ENCODE results near the gene SKAP2. TPM values are rescaled to one million over a fixed set of nuclear protein-coding genes. Genes with fewer than 3 reads are reported as not detected.

The SKAP2 gene
- total RNA-seq, 1 experiment from 2014 or later, result 0.56 TPM

DNA sequence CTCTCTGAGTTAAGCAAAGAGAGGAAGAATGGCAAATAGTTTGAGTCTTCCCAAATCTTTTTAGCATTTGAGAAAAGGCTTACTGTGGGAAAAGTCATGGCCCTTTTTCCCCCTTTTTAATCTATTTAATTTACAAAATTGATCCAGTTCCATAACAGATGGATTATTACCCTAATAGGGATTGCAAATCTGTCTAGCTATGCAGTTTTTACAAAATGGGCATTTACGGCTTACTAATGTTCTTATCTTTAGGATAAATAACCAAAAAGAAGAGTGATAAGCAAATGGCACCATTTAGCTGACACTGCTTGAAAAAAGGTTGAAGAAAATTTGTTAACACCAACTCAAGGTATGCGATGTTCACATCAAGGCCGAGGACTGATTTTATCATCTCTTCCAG is 169.7 kb downstream of the SKAP2 start:
- no peak overlapping the region for H3K27ac ChIP-seq (ENCODE audit: low read depth, low read length, poor library complexity, severe bottlenecking)
- intact Hi-C loops (cut with micrococcal nuclease; ENCODE audit: unreplicated experiment), result no loop called here
- H3K27me3 ChIP-seq (replicated peaks; ENCODE audit: insufficient read depth, low read depth, low read length, poor library complexity), result peaks cover 94% of the 10 kb centered on the region
- CTCF ChIA-PET, result interaction anchor here (0.5 kb wide), 1 partner anchor 18 kb away, joined by 4 read pairs; no protein-coding TSS in a partner anchor
- no peaks in the 10 kb centered on the region for H3K9me3 ChIP-seq (ENCODE audit: low read depth, low read length, poor library complexity, severe bottlenecking)
- H3K4me1 ChIP-seq (ENCODE audit: insufficient read depth, low read length, poor library complexity, severe bottlenecking), result no peaks in the 10 kb centered on the region
- H3K4me3 ChIP-seq (ENCODE audit: low read depth, low read length, poor library complexity, severe bottlenecking), result no peak overlapping the region
- DNase-seq (ENCODE audit: low spot score), result no peak
- BruUV-seq (replicated peaks), result no TSS peak
- H3K36me3 ChIP-seq (ENCODE audit: insufficient read depth, low read length, poor library complexity, severe bottlenecking), result no peaks in the 10 kb centered on the region
- no peak for TF ChIP-seq EZH2 (IDR thresholded peaks at IDR 0.05; ENCODE audit: borderline replicate concordance, low read depth, low read length, poor library complexity, severe bottlenecking)
- TF ChIP-seq, protein P1, sequence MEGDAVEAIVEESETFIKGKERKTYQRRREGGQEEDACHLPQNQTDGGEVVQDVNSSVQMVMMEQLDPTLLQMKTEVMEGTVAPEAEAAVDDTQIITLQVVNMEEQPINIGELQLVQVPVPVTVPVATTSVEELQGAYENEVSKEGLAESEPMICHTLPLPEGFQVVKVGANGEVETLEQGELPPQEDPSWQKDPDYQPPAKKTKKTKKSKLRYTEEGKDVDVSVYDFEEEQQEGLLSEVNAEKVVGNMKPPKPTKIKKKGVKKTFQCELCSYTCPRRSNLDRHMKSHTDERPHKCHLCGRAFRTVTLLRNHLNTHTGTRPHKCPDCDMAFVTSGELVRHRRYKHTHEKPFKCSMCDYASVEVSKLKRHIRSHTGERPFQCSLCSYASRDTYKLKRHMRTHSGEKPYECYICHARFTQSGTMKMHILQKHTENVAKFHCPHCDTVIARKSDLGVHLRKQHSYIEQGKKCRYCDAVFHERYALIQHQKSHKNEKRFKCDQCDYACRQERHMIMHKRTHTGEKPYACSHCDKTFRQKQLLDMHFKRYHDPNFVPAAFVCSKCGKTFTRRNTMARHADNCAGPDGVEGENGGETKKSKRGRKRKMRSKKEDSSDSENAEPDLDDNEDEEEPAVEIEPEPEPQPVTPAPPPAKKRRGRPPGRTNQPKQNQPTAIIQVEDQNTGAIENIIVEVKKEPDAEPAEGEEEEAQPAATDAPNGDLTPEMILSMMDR (conservative IDR thresholded peaks at IDR 0.05; ENCODE audit: low read depth, low read length), result no peak
- POLR2A ChIA-PET (ENCODE audit: low non-redundant PET), result no interaction called here

- intact Hi-C loops (cut with micrococcal nuclease; ENCODE audit: unreplicated experiment), result no loop called here
Measured at GRCh38 chr7:26694141-26694540, 170.2 kb downstream of the SKAP2 start.

DNA sequence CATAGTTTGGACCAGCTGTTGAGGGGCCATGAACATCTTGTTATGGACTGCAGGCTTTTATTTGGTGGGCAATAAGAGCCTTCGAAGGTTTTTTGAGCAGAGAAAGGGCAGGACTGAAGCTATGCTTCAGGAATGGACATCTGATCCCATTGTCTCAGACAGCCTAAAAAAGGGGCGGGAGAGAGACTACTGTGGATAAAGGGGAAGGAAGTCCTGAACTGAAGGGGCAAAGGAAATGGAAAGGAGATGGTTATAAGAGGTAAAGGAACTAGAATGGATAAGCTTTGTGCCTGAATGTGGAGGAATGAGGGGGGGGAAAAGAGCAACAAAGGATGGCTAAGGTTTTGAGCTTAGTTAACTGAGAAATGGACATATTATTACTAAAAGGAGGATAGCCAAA is 172.5 kb downstream of the SKAP2 start:
- TF ChIP-seq, protein P1 (conservative IDR thresholded peaks at IDR 0.05; ENCODE audit: low read depth, low read length), result no peak
- no peak for TF ChIP-seq EZH2 (IDR thresholded peaks at IDR 0.05; ENCODE audit: borderline replicate concordance, low read depth, low read length, poor library complexity, severe bottlenecking)
- POLR2A ChIA-PET (ENCODE audit: low non-redundant PET), result no interaction called here
- H3K27ac ChIP-seq (ENCODE audit: low read depth, low read length, poor library complexity, severe bottlenecking), result no peak overlapping the region
- peaks cover 96% of the 10 kb centered on the region for H3K27me3 ChIP-seq (replicated peaks; ENCODE audit: insufficient read depth, low read depth, low read length, poor library complexity)
- CTCF ChIA-PET, result no interaction called here
- H3K36me3 ChIP-seq (ENCODE audit: insufficient read depth, low read length, poor library complexity, severe bottlenecking), result no peaks in the 10 kb centered on the region
- no peaks in the 10 kb centered on the region for H3K4me1 ChIP-seq (ENCODE audit: insufficient read depth, low read length, poor library complexity, severe bottlenecking)
- intact Hi-C loops (cut with micrococcal nuclease; ENCODE audit: unreplicated experiment), result no loop called here
- BruUV-seq (replicated peaks), result no TSS peak
- H3K4me3 ChIP-seq (ENCODE audit: low read depth, low read length, poor library complexity, severe bottlenecking), result no peak overlapping the region
- no peaks in the 10 kb centered on the region for H3K9me3 ChIP-seq (ENCODE audit: low read depth, low read length, poor library complexity, severe bottlenecking)
- no peak for DNase-seq (ENCODE audit: low spot score)

More at GRCh38 chr7:26694141-26694540, 170.2 kb downstream of the SKAP2 start:
- no peak for TF ChIP-seq EZH2 (IDR thresholded peaks at IDR 0.05; ENCODE audit: borderline replicate concordance, low read depth, low read length, poor library complexity, severe bottlenecking)
- TF ChIP-seq, protein P1 (conservative IDR thresholded peaks at IDR 0.05; ENCODE audit: low read depth, low read length), result no peak
- no peaks in the 10 kb centered on the region for H3K4me1 ChIP-seq (ENCODE audit: insufficient read depth, low read length, poor library complexity, severe bottlenecking)
- H3K4me3 ChIP-seq (ENCODE audit: low read depth, low read length, poor library complexity, severe bottlenecking), result no peak overlapping the region
- ChIA-PET CTCF (no interaction called here), POLR2A (ENCODE audit: low non-redundant PET) (no interaction called here)
- DNase-seq (ENCODE audit: low spot score), result no peak
- H3K9me3 ChIP-seq (ENCODE audit: low read depth, low read length, poor library complexity, severe bottlenecking), result no peaks in the 10 kb centered on the region
- peaks cover 95% of the 10 kb centered on the region for H3K27me3 ChIP-seq (replicated peaks; ENCODE audit: insufficient read depth, low read depth, low read length, poor library complexity)
- H3K27ac ChIP-seq (ENCODE audit: low read depth, low read length, poor library complexity, severe bottlenecking), result no peak overlapping the region
- no peaks in the 10 kb centered on the region for H3K36me3 ChIP-seq (ENCODE audit: insufficient read depth, low read length, poor library complexity, severe bottlenecking)
- BruUV-seq (replicated peaks), result no TSS peak
